ENCODE measurements around the gene CACNG3. TPM values are rescaled to one million over a fixed set of nuclear protein-coding genes. Genes with fewer than 3 reads are reported as not detected.

Gene CACNG3
- total and polyA plus RNA-seq, 2 donors (not counting 3 experiments of a cell fraction or from before 2014, with no cell fraction given), result not detected

DNA sequence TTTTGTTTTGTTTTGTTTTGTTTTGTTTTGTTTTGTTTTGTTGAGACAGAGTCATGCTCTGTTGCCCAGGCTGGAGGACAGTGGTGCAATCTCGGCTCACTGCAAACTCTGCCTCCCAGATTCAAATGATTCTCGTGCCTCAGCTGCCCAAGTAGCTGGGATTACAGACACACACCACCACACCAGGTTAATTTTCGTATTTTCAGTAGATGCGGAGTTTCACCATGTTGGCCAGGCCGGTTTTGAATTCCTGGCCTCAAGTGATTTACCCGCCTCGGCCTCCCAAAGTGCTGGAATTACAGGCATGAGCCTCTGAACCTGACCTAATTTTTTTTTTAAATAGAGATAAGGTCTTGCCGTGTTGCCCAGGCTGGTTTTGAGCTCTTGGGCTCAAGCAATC, 46.5 kb downstream of the CACNG3 start:
- intact Hi-C loops (cut with micrococcal nuclease) (no loop called here), dilution Hi-C loops (cut with MboI; ENCODE audit: extremely low pct_ligation_motif_present, low sequenced_read_pairs) (no loop called here)
- Histone ChIP-seq H3K4me1 (ENCODE audit: control insufficient read depth, extremely low read depth, insufficient read depth, low read length) (no peaks in the 10 kb centered on the region), H3K36me3 (ENCODE audit: control insufficient read depth in 2 of 2, extremely low read depth in 1 of 2, insufficient read depth in 2 of 2, low read length in 2 of 2) (no peaks in the 10 kb centered on the region), H3K27ac (ENCODE audit: insufficient read depth, low read depth, low read length) (no peak overlapping the region), H3K4me3 (replicated peaks in 1 of 3; ENCODE audit: insufficient read depth in 1 of 3, low read depth in 1 of 3, low read length in 3 of 3) (no peak overlapping the region), H3K9me3 (replicated peaks; ENCODE audit: control insufficient read depth, insufficient read depth, low read length) (no peaks in the 10 kb centered on the region), H3K27me3 (ENCODE audit: control insufficient read depth in 2 of 2, insufficient read depth in 2 of 2, low read length in 2 of 2) (no peaks in the 10 kb centered on the region), H3K9ac (replicated peaks; ENCODE audit: extremely low read depth, insufficient read depth, low read length) (no peak overlapping the region), H2AFZ (ENCODE audit: low read depth, low read length) (no peak overlapping the region), H3K79me2 (ENCODE audit: control insufficient read depth, insufficient read depth, low read length) (no peaks in the 10 kb centered on the region), H3K9me1 (replicated peaks; ENCODE audit: control insufficient read depth, extremely low read depth, insufficient read depth, low read length) (no peaks in the 10 kb centered on the region), H4K20me1 (replicated peaks; ENCODE audit: control insufficient read depth, extremely low read depth, insufficient read depth, low read length) (no peaks in the 10 kb centered on the region), H3K4me2 (ENCODE audit: insufficient read depth, low read length) (no peak overlapping the region)
- TF ChIP-seq, protein P1, sequence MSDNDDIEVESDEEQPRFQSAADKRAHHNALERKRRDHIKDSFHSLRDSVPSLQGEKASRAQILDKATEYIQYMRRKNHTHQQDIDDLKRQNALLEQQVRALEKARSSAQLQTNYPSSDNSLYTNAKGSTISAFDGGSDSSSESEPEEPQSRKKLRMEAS (IDR thresholded peaks at IDR 0.05; ENCODE audit: insufficient read depth, insufficient read length), result no peak
- no peak for TF ChIP-seq POLR2A (IDR thresholded peaks at IDR 0.05; ENCODE audit: low read depth, low read length)
- TF ChIP-seq GATA2 (IDR thresholded peaks at IDR 0.05; ENCODE audit: insufficient read depth, insufficient read length, low read depth, low read length), result no peak
- TF ChIP-seq MYC (IDR thresholded peaks at IDR 0.05; ENCODE audit: low read depth, low read length), result no peak
- TF ChIP-seq EZH2 (IDR thresholded peaks at IDR 0.05; ENCODE audit: borderline replicate concordance, low read depth, low read length, severe bottlenecking), result no peak
- no peak for TF ChIP-seq FOS (IDR thresholded peaks at IDR 0.05; ENCODE audit: borderline replicate concordance, insufficient read depth, low read length)
- TF ChIP-seq, protein P2, sequence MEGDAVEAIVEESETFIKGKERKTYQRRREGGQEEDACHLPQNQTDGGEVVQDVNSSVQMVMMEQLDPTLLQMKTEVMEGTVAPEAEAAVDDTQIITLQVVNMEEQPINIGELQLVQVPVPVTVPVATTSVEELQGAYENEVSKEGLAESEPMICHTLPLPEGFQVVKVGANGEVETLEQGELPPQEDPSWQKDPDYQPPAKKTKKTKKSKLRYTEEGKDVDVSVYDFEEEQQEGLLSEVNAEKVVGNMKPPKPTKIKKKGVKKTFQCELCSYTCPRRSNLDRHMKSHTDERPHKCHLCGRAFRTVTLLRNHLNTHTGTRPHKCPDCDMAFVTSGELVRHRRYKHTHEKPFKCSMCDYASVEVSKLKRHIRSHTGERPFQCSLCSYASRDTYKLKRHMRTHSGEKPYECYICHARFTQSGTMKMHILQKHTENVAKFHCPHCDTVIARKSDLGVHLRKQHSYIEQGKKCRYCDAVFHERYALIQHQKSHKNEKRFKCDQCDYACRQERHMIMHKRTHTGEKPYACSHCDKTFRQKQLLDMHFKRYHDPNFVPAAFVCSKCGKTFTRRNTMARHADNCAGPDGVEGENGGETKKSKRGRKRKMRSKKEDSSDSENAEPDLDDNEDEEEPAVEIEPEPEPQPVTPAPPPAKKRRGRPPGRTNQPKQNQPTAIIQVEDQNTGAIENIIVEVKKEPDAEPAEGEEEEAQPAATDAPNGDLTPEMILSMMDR (IDR thresholded peaks at IDR 0.05; ENCODE audit: extremely low read depth in 1 of 2, insufficient read depth in 1 of 2, low read depth in 1 of 2, low read length in 2 of 2), result no peak
- TF ChIP-seq JUN (IDR thresholded peaks at IDR 0.05; ENCODE audit: borderline replicate concordance, insufficient read depth, insufficient read length, low read depth), result no peak
- TF ChIP-seq POLR2AphosphoS5 (IDR thresholded peaks at IDR 0.05; ENCODE audit: insufficient read depth, low read depth, low read length), result no peak
- CTCF ChIA-PET, result interaction anchor here (1.2 kb wide), 1 partner anchor 50 kb away, joined by 3 read pairs; no protein-coding TSS in a partner anchor
- POLR2A ChIA-PET, result no interaction called here
- no TSS peak for BruUV-seq (replicated peaks)
- DNase-seq (ENCODE audit: low read depth, low spot score) (no peak), FAIRE-seq (no peak)
